ENCODE data around the gene CACNA1F. TPM values are rescaled to one million over a fixed set of nuclear protein-coding genes. Genes with fewer than 3 reads are reported as not detected.
A peak's percentile ranks its signal among the peaks of the same experiment; 100 is the strongest.

The CACNA1F gene
- total RNA-seq, 1 donor from 2014 or later: 4.9 TPM

GRCh38 chrX:49187028-49187394, 46.1 kb downstream of the CACNA1F start:
- Histone ChIP-seq H3K4me1 (no peaks in the 10 kb centered on the region), H3F3A (ENCODE audit: low read depth) (peaks cover 30% of the 10 kb centered on the region), H2AFZ (replicated peaks) (peak overlapping the region; percentile 34), H3K9me3 (ENCODE audit: low read depth) (no peaks in the 10 kb centered on the region), H4K20me1 (ENCODE audit: low read depth) (no peaks in the 10 kb centered on the region), H3K9ac (no peak overlapping the region), H3K4me3 (no peak overlapping the region), H3K4me2 (peak overlapping the region; percentile 79), H3K27ac (no peak overlapping the region), H3K79me2 (ENCODE audit: low read depth) (no peaks in the 10 kb centered on the region), H3K27me3 (no peaks in the 10 kb centered on the region), H3K36me3 (no peaks in the 10 kb centered on the region)
- TF ChIP-seq CTCF (IDR thresholded peaks at IDR 0.05) (no peak), EZH2phosphoT487 (IDR thresholded peaks at IDR 0.05) (no peak), EZH2 (IDR thresholded peaks at IDR 0.05) (no peak)
- no peaks in the 10 kb centered on the region for H3K36me3 Mint-ChIP-seq
- H3K4me1 Mint-ChIP-seq: peaks cover 27% of the 10 kb centered on the region
- no peak for DNase-seq (ENCODE audit: low spot score)
- H3K27me3 Mint-ChIP-seq (ENCODE audit: insufficient read depth, low read depth): peaks cover 6% of the 10 kb centered on the region
- peak overlapping the region; percentile 74 for H3K27ac Mint-ChIP-seq
- H3K4me3 Mint-ChIP-seq: peak overlapping the region; percentile 50
- H3K9me3 Mint-ChIP-seq: peaks cover 16% of the 10 kb centered on the region

- Mint-ChIP-seq H3K4me3 (peak within 1 kb of the TSS; percentile 73), H3K27ac (peak within 1 kb of the TSS; percentile 74), H3K36me3 (no peaks in the 10 kb centered on the region), H3K9me3 (peaks cover 16% of the 10 kb centered on the region), H3K27me3 (ENCODE audit: insufficient read depth, low read depth) (peaks cover 6% of the 10 kb centered on the region), H3K4me1 (peaks cover 27% of the 10 kb centered on the region)
- H3F3A ChIP-seq (ENCODE audit: low read depth): peaks cover 24% of the 10 kb centered on the region
- H3K9ac ChIP-seq: no peak within 1 kb of the TSS
- H4K20me1 ChIP-seq (ENCODE audit: low read depth): no peaks in the 10 kb centered on the region
- DNase-seq (ENCODE audit: low spot score): peak; percentile 87
- H3K36me3 ChIP-seq: no peaks in the 10 kb centered on the region
- no peaks in the 10 kb centered on the region for H3K4me1 ChIP-seq
- peak within 1 kb of the TSS; percentile 34 for H2AFZ ChIP-seq (replicated peaks)
- TF ChIP-seq EZH2 (IDR thresholded peaks at IDR 0.05) (no peak), CTCF (IDR thresholded peaks at IDR 0.05) (peak; percentile 54), EZH2phosphoT487 (IDR thresholded peaks at IDR 0.05) (no peak)
- H3K27ac ChIP-seq: no peak within 1 kb of the TSS
- peak within 1 kb of the TSS; percentile 79 for H3K4me2 ChIP-seq
- no peaks in the 10 kb centered on the region for H3K9me3 ChIP-seq (ENCODE audit: low read depth)
- no peaks in the 10 kb centered on the region for H3K27me3 ChIP-seq
- H3K4me3 ChIP-seq: peak within 1 kb of the TSS; percentile 55
- no peaks in the 10 kb centered on the region for H3K79me2 ChIP-seq (ENCODE audit: low read depth)
Measured at GRCh38 chrX:49186125-49187027, 46.8 kb downstream of the CACNA1F start, which contains the start of gene PRICKLE3. Gene PRICKLE3 (minus strand): TSS chrX:49186373. CDS start chrX:49186297, 76 bp downstream.

GRCh38 chrX:49184294-49185281, 48.6 kb downstream of the CACNA1F start:
- peak overlapping the region; percentile 73 for H3K4me3 Mint-ChIP-seq
- Histone ChIP-seq H4K20me1 (ENCODE audit: low read depth) (no peaks in the 10 kb centered on the region), H3K9ac (no peak overlapping the region), H3K27ac (no peak overlapping the region), H3K4me1 (no peaks in the 10 kb centered on the region), H3K9me3 (ENCODE audit: low read depth) (no peaks in the 10 kb centered on the region), H3K36me3 (no peaks in the 10 kb centered on the region), H3K4me3 (peak overlapping the region; percentile 55), H3F3A (ENCODE audit: low read depth) (peaks cover 23% of the 10 kb centered on the region), H2AFZ (replicated peaks) (peak overlapping the region; percentile 42), H3K79me2 (ENCODE audit: low read depth) (no peaks in the 10 kb centered on the region), H3K27me3 (no peaks in the 10 kb centered on the region), H3K4me2 (peak overlapping the region; percentile 79)
- peaks cover 18% of the 10 kb centered on the region for H3K9me3 Mint-ChIP-seq
- H3K27me3 Mint-ChIP-seq (ENCODE audit: insufficient read depth, low read depth): peaks cover 6% of the 10 kb centered on the region
- TF ChIP-seq EZH2phosphoT487 (IDR thresholded peaks at IDR 0.05) (no peak), CTCF (IDR thresholded peaks at IDR 0.05) (no peak), EZH2 (IDR thresholded peaks at IDR 0.05) (no peak)
- H3K36me3 Mint-ChIP-seq: no peaks in the 10 kb centered on the region
- DNase-seq (ENCODE audit: low spot score): peak; percentile 97
- peaks cover 24% of the 10 kb centered on the region for H3K4me1 Mint-ChIP-seq
- no peak overlapping the region for H3K27ac Mint-ChIP-seq
